GM06990 (cell line): ENCODE results near the gene TAF4.

Source experiments
- DNase-seq: peaks from one replicate; pipeline ENCODE4 v3.0.0-alpha.2; 2011; ENCODE audit not compliant: insufficient read length; ENCODE audit errors: extremely low read depth
- H3K27me3 ChIP-seq: replicated peaks from 2 replicates; pipeline ENCODE4 v1.6.0; 2011; ENCODE audit warnings: low read length; ENCODE audit not compliant: control insufficient read depth, insufficient read depth
- H3K36me3 ChIP-seq: 2 replicates; pipeline ENCODE4 v1.5.1; 2011; ENCODE audit warnings: low read length; ENCODE audit not compliant: control insufficient read depth, insufficient read depth
- H3K4me3 ChIP-seq: replicated peaks from 2 replicates; pipeline ENCODE4 v1.5.1; 2011; ENCODE audit warnings: low read depth, mild to moderate bottlenecking, control low read depth, low read length
- TF ChIP-seq, protein P1 (sequence below): IDR thresholded peaks from 2 replicates; pipeline ENCODE4 v1.5.1; 2011; ENCODE audit warnings: low read length, control low read depth, mild to moderate bottlenecking, inconsistent platforms; ENCODE audit not compliant: insufficient read depth, poor library complexity, severe bottlenecking

TAF4 gene

DNA sequence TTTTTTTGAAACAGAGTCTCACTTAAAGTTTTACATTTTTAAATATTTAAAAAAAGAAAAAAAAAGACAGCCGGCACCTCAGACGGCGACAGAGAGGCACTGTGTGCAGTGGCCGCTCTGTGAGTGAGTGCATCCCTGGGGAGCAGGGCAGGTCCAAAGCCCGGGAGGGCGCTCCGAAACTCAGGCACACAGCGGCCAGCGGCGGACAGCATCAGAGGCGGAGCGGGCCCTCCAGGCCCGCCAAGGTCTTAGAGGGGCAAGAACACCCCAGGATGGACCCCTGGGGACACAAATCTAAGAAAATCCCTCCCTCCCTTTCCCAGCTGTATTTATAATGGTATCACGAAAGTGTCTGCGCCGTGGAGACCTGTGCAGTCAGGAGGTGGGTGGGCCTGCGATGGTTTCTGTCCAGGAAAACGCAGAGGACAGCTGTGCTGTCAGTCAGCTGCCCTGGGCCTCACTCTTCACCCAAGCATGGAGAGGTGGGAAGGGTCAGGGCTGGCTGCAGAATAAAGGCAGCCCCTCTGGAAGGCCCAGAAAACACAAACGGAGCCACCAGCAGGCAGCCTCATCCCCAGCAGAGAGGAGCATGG, 43.8 kb downstream of the TAF4 start:
- Histone ChIP-seq H3K27me3 (no peaks in the 10 kb centered on the region), H3K4me3 (no peak overlapping the region), H3K36me3 (no peaks in the 10 kb centered on the region)
- TF ChIP-seq, protein P1, sequence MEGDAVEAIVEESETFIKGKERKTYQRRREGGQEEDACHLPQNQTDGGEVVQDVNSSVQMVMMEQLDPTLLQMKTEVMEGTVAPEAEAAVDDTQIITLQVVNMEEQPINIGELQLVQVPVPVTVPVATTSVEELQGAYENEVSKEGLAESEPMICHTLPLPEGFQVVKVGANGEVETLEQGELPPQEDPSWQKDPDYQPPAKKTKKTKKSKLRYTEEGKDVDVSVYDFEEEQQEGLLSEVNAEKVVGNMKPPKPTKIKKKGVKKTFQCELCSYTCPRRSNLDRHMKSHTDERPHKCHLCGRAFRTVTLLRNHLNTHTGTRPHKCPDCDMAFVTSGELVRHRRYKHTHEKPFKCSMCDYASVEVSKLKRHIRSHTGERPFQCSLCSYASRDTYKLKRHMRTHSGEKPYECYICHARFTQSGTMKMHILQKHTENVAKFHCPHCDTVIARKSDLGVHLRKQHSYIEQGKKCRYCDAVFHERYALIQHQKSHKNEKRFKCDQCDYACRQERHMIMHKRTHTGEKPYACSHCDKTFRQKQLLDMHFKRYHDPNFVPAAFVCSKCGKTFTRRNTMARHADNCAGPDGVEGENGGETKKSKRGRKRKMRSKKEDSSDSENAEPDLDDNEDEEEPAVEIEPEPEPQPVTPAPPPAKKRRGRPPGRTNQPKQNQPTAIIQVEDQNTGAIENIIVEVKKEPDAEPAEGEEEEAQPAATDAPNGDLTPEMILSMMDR: no peak
- no peak for DNase-seq

DNA sequence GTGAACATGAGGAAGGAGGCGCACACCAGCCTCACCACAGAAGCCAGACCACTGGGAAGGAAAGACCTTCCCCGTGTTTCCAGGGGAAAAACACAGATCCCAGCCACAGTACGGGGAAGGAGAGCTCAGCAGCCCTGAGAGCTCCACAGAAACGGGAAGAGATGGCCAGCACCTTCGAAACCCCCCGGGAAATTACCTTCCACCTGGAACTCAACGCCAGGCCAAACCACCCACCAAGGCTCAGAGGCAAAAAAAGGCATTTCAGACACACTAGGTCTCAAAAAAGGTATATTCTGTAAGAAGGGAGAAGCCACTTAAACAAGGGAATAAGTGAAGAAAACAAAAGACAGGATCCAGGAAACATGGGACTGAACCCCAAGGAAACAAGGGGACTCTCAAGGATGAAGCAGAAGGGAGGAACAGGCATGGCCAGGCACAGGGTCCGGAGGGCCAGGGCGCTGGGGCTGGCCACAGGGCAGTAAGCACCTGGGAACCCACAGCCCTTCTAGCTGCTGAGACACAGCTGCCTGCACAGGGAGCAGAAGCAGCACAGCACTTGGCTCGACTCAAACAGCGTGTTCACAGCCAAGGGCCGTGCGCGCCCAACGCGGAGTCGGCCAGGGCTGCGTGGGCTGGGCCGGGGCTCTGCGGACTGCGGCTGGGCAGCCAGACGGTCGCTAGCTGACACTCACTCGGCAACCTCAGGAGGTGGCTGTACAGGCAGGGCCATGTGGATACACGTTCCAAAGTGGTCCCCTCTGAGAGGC, 44.6 kb downstream of the TAF4 start:
- no peaks in the 10 kb centered on the region for H3K36me3 ChIP-seq
- no peak overlapping the region for H3K4me3 ChIP-seq
- TF ChIP-seq, protein P1: no peak
- no peak for DNase-seq
- H3K27me3 ChIP-seq: no peaks in the 10 kb centered on the region

DNA sequence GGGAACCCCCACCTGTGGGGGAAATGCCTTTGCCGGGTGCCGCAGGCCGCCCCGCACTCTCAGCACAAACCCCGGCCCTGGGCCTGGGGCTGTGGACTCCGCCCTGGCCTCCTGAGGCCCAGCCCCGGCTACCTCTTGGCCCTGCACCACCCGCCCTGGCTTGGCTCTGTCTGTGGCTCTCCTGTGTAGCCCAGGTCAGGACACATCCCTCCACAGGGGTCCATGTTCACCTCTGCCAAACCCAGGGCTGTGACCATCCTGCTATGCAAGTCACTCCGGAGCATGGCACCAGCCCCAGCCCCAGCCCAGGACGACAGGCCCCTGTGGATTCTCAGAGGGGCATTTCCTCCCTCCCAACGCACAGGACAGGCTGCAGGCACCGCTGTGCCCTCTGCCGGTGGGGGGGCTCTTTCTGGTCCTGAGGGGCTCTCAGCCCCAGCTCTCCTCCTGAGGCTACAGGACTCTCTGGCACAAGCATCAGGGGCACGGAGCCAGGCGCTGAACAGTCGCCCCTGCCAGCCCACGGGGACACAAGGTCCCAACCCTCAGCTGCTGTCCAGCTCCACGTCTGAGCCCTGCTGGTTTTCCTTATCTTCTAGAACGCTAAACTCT, 45.7 kb downstream of the TAF4 start:
- DNase-seq: no peak
- TF ChIP-seq, protein P1: no peak
- H3K4me3 ChIP-seq: no peak overlapping the region

DNA sequence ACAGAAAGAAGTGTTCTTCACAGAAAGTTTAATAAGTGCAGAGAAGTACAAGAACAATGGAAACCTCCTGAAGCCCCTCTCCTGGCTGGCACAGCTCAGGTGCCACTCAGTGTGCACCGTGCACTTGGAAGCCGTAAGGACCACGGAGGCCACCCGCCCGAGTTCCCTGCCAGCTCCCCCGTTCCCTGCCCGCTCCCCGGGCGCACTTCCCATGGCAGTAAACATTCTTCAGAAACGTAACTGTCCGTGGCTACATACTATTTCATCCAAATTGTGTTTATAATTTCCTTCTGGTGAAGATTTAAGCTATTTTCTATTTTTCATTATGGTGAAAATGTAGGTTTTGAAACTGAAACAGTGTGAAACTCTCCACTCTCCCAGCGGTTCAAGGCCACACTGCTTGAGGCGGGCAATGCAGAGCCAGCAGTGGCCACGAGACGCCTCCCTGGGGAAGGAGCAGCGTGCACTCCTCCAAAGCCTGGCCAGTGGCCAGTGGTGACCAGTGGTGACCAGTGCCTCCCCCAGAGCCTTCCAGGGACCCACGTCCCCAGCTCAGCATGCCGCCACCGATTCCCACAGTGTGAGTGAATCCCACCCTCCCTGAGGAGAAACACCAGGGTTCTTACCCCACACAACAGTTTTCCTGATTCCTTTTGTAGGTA, 46.4 kb downstream of the TAF4 start:
- H3K36me3 ChIP-seq: no peaks in the 10 kb centered on the region
- TF ChIP-seq, protein P1: no peak
- no peak for DNase-seq
- no peaks in the 10 kb centered on the region for H3K27me3 ChIP-seq
- H3K4me3 ChIP-seq: no peak overlapping the region

More for the DNA sequence above, 45.7 kb downstream of the TAF4 start:
- Histone ChIP-seq H3K36me3 (no peaks in the 10 kb centered on the region), H3K27me3 (no peaks in the 10 kb centered on the region)

DNA sequence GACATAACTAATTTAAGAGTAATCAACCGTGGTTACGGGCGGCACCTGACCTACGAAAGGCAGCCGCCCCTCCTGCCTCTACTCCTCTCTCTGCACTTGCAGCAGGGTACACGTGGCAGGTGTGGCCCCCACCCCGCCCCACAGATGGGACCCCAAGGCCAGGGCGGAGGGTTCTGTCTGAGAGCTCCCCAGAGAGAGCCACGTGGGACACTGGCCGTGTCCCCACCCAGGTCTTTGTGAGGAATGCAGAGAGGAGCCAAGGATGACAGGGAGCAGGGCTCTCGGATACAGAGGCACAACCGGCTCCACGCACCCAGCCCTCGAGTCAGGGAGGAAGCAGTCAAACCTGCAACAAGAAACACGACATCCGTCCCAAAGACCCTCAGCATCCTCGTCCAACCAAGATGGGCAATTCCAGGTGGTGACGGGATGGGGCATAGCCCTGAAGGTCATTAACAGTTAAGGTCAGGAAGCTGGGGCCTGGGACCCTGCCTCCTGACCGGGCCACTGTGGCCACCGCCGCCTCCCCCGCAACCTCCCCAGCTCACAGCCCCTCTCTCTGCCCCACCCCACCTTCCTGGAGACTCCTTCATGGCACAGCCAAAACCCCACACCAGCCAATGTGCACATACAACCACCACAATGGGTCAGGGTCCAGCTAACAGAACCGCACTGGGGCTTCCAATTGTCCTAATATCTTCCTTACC, 47.1 kb downstream of the TAF4 start:
- no peaks in the 10 kb centered on the region; the same call in 1 of the 2 replicates for H3K36me3 ChIP-seq
- DNase-seq: no peak
- H3K4me3 ChIP-seq: no peak overlapping the region
- no peaks in the 10 kb centered on the region for H3K27me3 ChIP-seq
- TF ChIP-seq, protein P1: no peak
